ENCODE results near the gene TRMT1.

TRMT1 gene

GRCh38 chr19:13071444-13072187 lies 44.9 kb downstream of the TRMT1 start:
- no peak for DNase-seq (ENCODE audit: low read depth in 2 of 2)

GRCh38 chr19:13070425-13071140 lies 46.0 kb downstream of the TRMT1 start:
- DNase-seq (ENCODE audit: low read depth in 2 of 2), result no peak

- DNase-seq (ENCODE audit: low read depth in 2 of 2), result no peak
Measured at GRCh38 chr19:13069415-13070359, 46.9 kb downstream of the TRMT1 start.

DNA sequence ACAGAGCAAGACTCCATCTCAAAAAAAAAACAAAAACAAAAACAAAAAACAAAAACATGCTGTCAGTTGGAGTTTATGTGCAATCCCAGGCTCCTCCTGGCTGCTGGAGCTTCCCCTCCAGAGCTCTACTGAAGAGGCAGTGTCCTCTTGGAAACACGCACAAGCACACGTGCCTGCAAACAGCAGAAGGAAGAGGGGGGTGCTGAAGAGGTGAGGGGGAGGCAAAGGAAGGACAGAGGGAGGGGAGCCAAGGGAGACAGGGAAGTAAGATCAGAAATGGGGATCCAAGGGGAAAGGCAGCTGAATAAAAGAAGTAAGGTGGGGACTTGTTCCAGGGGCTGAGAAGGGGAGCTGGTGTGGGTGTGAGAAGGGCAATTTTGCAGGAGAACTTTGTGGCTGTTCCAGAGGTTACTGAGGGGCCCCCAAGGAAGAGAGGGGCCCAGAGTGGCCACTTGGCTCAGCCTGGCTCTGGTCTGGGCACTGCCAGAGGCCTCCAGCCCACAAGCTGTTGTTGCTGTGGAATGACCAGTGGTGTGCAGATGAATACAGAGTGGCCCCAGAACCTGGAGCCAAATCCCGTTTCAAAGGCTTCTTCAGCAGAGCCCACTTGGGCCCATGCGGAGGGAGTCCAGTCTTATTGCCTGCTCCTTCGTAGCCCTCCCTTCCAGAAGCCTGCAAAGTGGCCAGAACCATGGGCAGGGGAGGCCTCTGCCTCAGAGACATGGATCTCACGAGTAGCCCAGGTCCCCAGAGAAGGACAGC lies 48.3 kb downstream of the TRMT1 start:
- DNase-seq (ENCODE audit: low read depth in 2 of 2), result no peak

DNA sequence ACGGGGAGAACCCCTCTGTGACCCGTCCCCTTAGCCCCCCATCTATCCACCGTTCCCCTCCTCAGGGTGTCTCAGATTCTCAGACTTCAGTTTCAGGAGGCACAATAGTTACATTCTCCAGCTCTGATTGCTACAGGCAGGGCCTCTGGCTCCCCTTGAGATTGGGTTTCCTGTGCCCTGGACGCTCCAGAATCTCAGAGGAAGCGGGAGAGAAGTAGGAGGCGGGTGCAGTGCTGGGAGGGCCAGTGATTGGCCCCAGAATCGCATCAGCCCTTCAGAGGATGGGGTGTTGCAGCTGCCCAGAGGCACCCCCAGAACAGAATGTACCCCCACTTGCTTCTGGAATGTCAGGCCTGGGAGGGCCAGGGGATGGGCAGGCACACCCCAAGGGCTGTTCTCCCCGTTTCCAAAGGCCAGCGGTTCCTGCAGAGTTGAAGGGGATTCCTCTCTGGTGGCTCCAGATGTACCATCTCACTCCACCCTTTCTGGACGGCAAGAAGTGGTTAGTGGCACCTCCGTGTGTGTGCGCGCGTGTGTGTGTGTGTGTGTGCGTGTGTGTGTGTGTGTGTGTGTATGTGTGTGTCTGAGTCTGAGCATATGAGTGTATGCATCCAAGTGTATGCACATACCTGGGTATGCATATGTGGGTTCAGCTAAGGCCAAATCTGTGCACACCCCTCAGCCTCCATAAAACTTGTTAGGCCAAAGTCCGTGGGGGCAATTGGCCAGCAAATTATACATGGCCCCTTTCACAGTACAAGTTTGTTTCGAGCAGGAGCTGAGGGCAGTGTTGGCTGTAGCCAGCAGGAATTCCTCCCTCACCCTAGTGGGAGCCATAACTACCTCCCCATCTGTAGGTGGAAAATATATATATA lies 49.4 kb downstream of the TRMT1 start:
- DNase-seq (ENCODE audit: low read depth in 2 of 2), result no peak

DNA sequence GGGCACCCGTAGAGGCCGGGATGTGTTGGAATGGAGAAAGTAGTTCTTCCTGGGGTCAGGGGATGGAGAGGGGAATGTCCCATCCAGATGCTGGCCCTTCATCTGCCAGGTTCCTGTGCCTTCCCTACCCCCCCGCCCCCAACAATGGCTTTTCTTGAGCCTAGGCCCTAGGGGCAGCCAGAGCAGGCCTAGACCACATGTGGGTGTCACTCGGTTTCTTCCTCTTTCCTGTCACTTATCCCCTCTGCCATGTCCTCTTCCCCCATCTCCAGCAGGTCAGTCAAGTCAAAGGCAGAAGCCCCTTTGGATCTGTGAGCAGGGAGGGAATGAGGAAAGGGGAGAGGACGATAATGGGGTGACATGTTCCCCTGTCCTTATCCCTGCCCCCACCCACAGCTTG lies 50.3 kb downstream of the TRMT1 start:
- no peak for DNase-seq (ENCODE audit: low read depth in 2 of 2)

- DNase-seq (ENCODE audit: low read depth in 2 of 2), result no peak
Measured at GRCh38 chr19:13064092-13064489, 52.4 kb downstream of the TRMT1 start.

DNA sequence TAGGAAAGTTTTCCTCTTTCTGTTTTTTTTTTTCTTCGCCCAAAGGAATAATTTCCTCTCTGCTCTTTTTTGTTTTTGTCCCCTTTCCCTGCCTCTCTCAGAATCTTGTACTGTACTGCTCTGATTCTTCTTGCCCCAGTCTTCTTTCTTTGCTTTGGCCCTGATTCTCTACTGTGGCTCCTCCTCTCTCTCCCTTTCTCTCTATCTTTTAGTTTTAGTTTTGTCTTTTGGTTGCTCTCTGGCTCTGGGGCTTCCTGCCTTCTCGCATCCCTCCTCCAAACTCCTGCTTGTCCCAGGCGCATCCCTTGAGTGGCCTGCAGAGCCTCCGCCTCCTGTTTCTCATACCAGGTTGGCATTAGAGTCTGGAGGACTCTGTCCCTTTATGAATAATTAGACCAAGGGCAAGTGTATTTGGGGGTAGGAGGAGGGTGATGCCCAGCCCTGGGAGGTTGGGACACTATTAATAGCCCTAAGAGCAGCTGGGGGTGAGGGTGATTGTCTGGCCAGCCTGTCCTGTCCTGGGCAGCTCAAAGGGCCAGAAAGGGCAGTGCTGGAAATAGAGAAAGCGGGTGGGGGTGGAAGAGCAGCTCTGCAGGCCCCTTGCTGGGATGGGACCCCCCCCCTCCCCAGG lies 53.0 kb downstream of the TRMT1 start:
- DNase-seq (ENCODE audit: low read depth in 2 of 2), result no peak

- no peak for DNase-seq (ENCODE audit: low read depth in 2 of 2)
Measured at GRCh38 chr19:13062317-13062716, 54.2 kb downstream of the TRMT1 start.

DNA sequence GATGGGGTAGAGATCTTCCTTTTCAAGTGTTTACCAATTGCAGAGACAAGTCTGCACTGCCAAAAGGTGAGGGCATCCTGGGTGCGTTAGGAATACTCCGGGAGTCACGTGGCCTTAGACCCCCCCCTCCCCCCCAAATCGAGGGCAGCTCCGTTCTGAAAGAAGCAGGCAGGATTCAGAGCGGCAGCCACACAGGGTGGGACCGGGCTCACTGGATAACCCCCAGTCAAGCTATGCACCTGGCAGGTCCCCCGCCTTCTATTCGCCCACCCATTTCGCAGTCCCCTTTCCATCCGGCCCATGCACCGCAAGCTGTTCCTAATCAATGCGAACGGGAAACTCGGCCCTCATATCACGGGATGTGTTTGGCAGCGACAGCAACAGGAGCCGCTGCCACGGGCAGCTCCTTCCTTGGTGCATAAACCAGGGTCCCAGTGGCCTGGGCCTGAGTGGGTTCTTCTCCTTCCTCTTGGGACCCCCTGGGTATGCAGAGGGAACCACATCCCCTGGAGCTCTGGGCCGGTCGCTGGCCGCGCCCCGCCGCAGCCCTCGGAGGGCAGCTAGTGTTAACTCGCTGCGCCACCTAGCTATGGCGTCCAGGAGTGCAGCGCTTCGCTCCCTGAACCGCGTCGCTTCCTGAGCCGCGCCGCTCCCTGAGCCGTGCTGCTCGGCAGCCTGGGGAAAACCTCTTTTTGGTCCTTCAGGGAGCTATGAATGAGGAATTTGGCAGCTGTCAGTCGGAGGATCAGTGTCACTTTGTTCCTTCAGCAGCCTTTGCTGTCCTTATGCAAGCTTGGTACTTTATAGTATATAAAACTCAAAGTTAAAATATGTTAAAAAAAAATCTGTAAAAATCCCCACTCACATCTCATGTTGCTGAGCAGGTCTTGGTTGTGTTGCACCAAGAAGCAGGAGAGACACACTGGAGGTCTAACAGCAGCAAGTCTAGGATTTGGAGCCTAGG lies 55.3 kb downstream of the TRMT1 start:
- DNase-seq (ENCODE audit: low read depth in 2 of 2), result peak; percentile 67 to 75

DNA sequence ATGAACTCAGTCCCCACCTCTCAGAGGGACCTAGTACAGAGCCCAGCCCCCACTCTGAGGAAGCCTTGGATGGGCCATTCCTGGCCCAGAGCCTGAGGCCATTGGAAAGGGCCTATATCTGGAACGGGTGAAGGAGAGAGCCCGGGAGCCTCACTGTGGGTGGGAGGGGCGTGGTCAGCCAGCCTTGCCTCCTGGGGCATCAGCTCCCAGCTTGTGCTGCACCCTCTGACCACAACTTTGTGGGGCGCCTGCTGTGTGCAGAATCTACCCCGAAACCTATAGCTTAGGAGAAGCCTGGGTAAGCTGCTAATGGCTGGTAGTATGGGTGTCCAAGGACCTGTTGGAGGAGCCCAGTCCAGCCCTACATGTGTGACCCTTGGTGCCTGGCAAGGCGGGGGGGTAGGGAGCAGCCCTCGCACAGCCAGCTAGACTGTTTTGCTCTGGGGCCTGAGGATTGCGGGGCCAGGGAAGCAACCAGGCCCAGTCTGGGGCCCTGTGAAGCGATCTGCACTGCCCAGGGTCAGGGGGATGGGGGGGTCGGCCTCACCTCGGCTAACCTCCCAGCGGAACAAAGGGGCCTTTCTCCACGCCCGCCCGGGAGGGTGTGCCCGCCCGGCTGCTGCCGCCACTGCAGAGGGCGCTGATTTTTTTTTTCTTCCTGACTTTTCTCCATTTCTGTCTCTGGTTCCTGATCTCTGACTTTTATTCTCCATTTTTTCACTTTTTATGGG lies 56.1 kb downstream of the TRMT1 start:
- no peak for DNase-seq (ENCODE audit: low read depth in 2 of 2)

DNA sequence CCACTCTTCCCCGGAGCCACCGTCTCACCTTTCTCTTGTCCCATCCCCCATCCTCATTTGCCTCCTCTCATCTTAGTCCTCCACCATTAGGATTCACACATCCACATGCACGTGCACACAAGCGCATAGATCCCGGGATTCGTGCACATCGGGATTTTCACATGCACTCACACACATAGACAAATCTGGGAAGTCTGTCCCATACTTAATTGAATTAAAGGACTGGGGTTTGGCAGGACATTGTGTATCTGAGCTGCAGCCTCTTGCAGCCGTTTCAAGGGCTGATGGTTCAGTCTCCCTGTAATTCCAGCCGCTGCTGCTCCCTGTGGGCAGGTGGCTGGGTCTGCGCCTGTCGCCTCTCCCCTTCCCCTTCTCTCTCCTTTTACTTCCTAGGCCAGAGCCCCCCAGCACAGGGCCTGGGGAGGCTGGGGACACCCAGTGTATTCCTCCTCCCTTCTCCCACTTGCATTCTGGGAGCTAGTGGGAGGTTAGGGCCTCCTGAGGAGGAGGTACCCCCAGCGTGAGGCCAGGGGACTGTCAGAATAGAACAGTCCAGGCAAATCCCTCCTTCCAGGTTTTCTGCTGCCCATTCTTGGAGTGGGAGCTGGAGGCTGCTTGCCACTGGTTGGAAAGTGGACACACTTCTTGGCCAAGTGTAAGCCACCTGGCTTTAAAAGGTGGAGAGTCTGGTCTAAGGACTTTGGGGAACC lies 57.4 kb downstream of the TRMT1 start:
- DNase-seq (ENCODE audit: low read depth in 2 of 2), result no peak

DNA sequence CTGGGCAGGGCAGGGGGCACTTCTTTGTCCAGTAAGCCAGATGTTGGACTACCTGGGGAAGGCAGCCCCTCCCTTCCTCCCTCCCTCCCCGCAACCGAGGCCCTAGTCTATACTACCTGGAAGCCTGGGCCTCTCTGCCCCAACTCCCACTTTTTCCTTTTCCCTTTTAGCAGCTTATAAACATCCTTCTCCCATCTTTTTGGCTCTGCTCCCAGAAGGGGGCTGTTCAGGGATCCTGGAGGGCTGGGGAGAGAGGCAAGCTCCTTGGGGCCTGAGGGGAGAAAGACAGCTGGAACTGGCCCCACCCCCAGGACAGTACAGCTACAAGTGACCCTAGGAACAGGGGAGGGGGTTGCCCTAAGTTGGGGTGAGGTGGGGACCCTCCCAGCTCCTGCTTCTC lies 58.8 kb downstream of the TRMT1 start:
- no peak for DNase-seq (ENCODE audit: low read depth in 2 of 2)

DNA sequence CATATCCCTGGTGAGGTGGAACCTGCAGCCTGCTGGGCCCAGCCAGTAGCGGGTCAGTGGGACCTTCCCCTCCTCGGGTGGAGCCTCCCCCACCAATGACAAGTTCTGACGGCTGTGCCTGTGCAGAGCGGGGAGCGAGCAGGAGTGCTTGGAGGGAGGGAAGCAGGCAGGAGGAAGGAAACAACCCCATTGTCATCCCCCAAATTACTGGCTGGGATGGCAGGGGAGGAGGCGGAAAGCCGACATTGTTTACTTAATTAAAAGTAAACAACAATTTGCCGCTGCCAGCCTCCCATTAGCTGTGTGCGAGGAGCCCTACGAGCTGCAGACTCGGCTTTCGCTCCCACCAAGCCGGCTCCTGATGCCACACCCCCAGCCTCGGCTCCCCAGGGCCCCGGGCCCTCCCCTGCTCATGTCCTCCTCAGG lies 59.4 kb downstream of the TRMT1 start:
- DNase-seq (ENCODE audit: low read depth in 2 of 2), result no peak

DNA sequence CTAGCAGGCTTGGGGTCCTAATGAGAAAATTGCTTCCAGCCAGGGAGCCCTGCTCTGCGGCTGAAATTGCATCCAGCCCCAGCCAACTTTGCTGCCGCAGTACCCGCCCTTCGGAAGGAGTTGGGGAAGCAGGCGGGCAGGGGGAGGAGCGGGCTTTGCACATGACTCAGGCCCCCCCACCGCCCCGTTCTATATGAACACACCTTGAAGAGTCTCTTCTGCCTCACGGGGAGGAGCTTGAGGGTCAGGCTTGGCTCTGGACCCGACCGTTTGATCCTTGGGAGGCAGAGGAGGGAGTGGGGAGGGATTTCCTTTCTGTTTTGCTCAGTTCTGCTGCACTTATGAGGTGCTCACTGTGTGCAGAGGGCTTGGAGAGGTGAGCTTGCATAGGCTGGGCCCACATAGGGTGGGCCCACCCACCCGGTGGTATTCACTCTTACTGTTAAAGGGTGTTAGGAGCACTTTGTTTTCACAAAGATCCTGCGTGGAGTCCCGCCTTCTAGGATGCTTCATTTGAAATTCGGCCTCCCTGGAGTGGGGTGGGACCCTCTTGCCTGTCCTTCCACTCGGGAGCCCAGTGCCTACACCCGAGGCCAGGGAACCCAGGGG lies 60.4 kb downstream of the TRMT1 start:
- no peak for DNase-seq (ENCODE audit: low read depth in 2 of 2)

DNA sequence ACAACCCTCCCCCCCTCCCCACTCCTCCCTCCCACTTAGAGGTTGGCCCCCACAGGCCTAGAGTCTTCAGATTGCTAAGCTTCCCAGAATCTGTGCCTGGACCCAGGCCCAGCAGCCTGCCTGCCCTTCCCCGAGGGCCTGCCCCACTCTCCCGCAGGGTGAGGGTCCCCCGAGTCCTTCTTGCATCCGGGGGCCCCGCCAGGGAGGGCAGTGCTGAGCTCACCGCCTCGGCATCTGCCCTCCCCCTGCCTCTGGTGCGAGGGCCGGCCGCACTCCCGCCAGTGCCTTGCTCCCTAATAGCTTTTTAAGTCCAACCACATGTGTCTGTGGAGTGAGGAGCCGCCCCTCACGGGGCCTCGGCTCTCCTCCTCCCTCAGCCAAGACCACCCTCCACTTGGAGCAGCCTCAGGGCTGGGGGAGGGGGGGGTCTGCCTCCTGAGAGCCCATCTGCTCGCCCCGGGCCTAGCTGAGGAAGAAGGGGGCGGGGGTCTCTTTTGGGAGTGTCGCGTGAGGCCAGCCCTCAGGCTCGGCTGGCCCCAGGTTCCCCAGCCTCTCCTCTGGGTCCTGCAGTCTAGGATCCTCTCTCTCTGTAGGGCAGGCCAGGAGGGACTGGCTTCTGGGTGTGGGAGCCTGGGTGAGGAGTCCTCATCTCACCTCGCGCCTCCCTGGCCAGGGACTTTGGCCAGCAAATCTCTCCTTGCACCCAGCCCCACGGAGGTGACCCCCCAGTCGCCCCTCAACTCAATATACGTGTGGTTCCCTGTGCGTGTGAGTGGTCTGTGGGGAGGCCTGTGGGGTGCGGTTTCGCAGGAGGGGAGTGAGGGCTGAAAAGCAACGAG lies 61.1 kb downstream of the TRMT1 start:
- DNase-seq (ENCODE audit: low read depth in 2 of 2), result no peak
